K562 (cell line): ENCODE data around the gene ZC3H7B. TPM values are rescaled to one million over a fixed set of nuclear protein-coding genes. Genes with fewer than 3 reads are reported as not detected.

Experiments used
- AFF1 ChIP-seq, 2 experiments: fragments of 450-650 bp; IDR thresholded peaks; 2 replicates each; pipeline ENCODE4 v1.6.1; 2018; ENCODE audit warnings: mild to moderate bottlenecking in 2 of 2, low read depth in 1 of 2; ENCODE audit not compliant: partially characterized antibody in 2 of 2
- BRD9 ChIP-seq: fragments of 450-650 bp; IDR thresholded peaks from 2 replicates; pipeline ENCODE4 v1.6.1; 2018; ENCODE audit warnings: low read depth; ENCODE audit not compliant: partially characterized antibody
- CBFA2T3 ChIP-seq: fragments of 450-650 bp; IDR thresholded peaks from 2 replicates; pipeline ENCODE4 v1.6.1; 2017
- CGGBP1 ChIP-seq: fragments of 250-450 bp; sonication (Bioruptor Pico); IDR thresholded peaks from 2 replicates; pipeline ENCODE4 v1.9.0; 2021; ENCODE audit warnings: mild to moderate bottlenecking
- CREM ChIP-seq: IDR thresholded peaks from 2 replicates; pipeline ENCODE4 v1.6.1; 2014; ENCODE audit warnings: antibody characterized with exemption, low read depth
- GABPB2 ChIP-seq: fragments of 250-450 bp; sonication (Bioruptor Pico); conservative IDR thresholded peaks from 2 replicates; pipeline ENCODE4 v1.5.1; 2021; ENCODE audit warnings: mild to moderate bottlenecking
- JUN ChIP-seq, 2 experiments: sonication (generic) in 1 of 2; formaldehyde crosslinking in 1 of 2; IDR thresholded peaks; 2 replicates each; pipeline versions ENCODE4 v1.6.1 to v1.8.0; 2012 to 2022; ENCODE audit warnings: borderline replicate concordance in 2 of 2, mild to moderate bottlenecking in 2 of 2, improper control_type of control experiment in 1 of 2, low read depth in 1 of 2, low read length in 1 of 2, missing genetic modification reagents in 1 of 2
- L3MBTL2 ChIP-seq: fragments of 450-650 bp; IDR thresholded peaks from 2 replicates; pipeline ENCODE4 v1.6.1; 2016; ENCODE audit warnings: mild to moderate bottlenecking, moderate library complexity
- MAZ ChIP-seq, 2 experiments: fragments of 450-650 bp in 1 of 2; sonication (generic) in 1 of 2; formaldehyde crosslinking; IDR thresholded peaks in 1 of 2; conservative IDR thresholded peaks in 1 of 2; 2 replicates each; pipeline versions ENCODE4 v1.4.0 to v1.5.0; 2020; ENCODE audit warnings: mild to moderate bottlenecking in 1 of 2, missing genetic modification reagents in 1 of 2
- NR1H2 ChIP-seq: sonication (generic); formaldehyde crosslinking; IDR thresholded peaks from 2 replicates; pipeline ENCODE4 v1.4.0; 2020; ENCODE audit warnings: mild to moderate bottlenecking, missing genetic modification reagents
- POLR3G ChIP-seq: IDR thresholded peaks from 2 replicates; pipeline ENCODE4 v1.6.1; 2011; ENCODE audit not compliant: insufficient read length, insufficient replicate concordance; ENCODE audit errors: extremely low read depth
- PRMT5 ChIP-seq: sonication (generic); formaldehyde crosslinking; IDR thresholded peaks from 2 replicates; pipeline ENCODE4 v1.5.0; 2020; ENCODE audit warnings: missing genetic modification reagents
- RNF2 ChIP-seq: sonication (generic); IDR thresholded peaks from 2 replicates; pipeline ENCODE4 v1.6.1; 2016
- RUNX1 ChIP-seq: sonication (generic); IDR thresholded peaks from 2 replicates; pipeline ENCODE4 v1.6.1; 2016; ENCODE audit warnings: antibody characterized with exemption, low read depth
- TFAP4 ChIP-seq: sonication (generic); formaldehyde crosslinking; IDR thresholded peaks from 2 replicates; pipeline ENCODE4 v1.8.0; 2022; ENCODE audit warnings: missing genetic modification reagents, mild to moderate bottlenecking, moderate library complexity, borderline replicate concordance
- UBTF ChIP-seq, 2 experiments: IDR thresholded peaks; 2 replicates each; pipeline ENCODE4 v1.6.1; 2012; ENCODE audit warnings: improper control_type of control experiment in 2 of 2, low read depth in 2 of 2, low read length in 2 of 2, borderline replicate concordance in 1 of 2
- ZBTB9 ChIP-seq: fragments of 450-650 bp; formaldehyde crosslinking; IDR thresholded peaks from 2 replicates; pipeline ENCODE4 v1.4.0; 2020; ENCODE audit warnings: mild to moderate bottlenecking, moderate library complexity
- ZFX ChIP-seq: sonication (generic); formaldehyde crosslinking; IDR thresholded peaks from 2 replicates; pipeline ENCODE4 v1.8.0; 2022; ENCODE audit warnings: mild to moderate bottlenecking, missing genetic modification reagents, moderate library complexity
- ZNF589 ChIP-seq: fragments of 200-800 bp; sonication (Bioruptor generic); IDR thresholded peaks from 2 replicates; pipeline ENCODE4 v1.6.1; 2016; ENCODE audit warnings: low read depth, missing genetic modification characterization, missing compliant biosample characterization
- ZNF707 ChIP-seq: fragments of 250-450 bp; sonication (Bioruptor Pico); conservative IDR thresholded peaks from 2 replicates; pipeline ENCODE4 v1.8.0; 2022; ENCODE audit warnings: inconsistent platforms, mild to moderate bottlenecking, moderate library complexity
- polyA plus RNA-seq, 8 experiments: library from polyadenylated mRNA; depleted of rRNA in 4 of 8; stranded (reverse) in 5 of 8; unstranded in 3 of 8; fragments of >200 nt; fragmentation: Nextera tagmentation in 2 of 8; fragmentation: Illumina TruSeq in 1 of 8; extraction: Ambion mirVana in 2 of 8; extraction: Trizol in 1 of 8; gene quantifications; 2 replicates each; pipeline versions ENCODE4 v1.2.1 to v1.2.3, GENCODE V29; 2011 to 2014; ENCODE audit warnings: inconsistent platforms in 1 of 8, missing spikeins in 1 of 8
- total RNA-seq, 7 experiments: library from RNA; depleted of rRNA in 6 of 7; stranded (reverse); fragments of >200 nt in 6 of 7; fragmentation: Illumina TruSeq in 2 of 7; extraction: Trizol in 2 of 7; gene quantifications; 2 replicates each; pipeline versions ENCODE4 v1.2.1 to v1.2.3, GENCODE V29; 2011 to 2021; ENCODE audit warnings: low replicate concordance in 1 of 7

Gene ZC3H7B
- total and polyA plus RNA-seq, 9 of the 15 experiments (the other 6 are each of a cell fraction or from before 2014, with no cell fraction given): 0.07 to 49.8 (median 26.8) TPM

GRCh38 chr22:41285441-41285819 lies 15.9 kb upstream of the ZC3H7B start (continued):
- TF ChIP-seq UBTF (IDR thresholded peaks at IDR 0.05; ENCODE audit: borderline replicate concordance in 1 of 2, low read depth in 2 of 2, low read length in 2 of 2) (peak in 1 of 2 experiments; percentile 90; a peak in 2 of 4 replicates), ZNF589 (0 out of 2 replicates have a peak, but pooled peaks have one; percentile 15), GABPB2 (CRISPR knock-in tag) (no peak), AFF1 (IDR thresholded peaks at IDR 0.05; ENCODE audit: low read depth in 1 of 2, partially characterized antibody in 2 of 2) (no peak), CREM (peak; percentile 93), L3MBTL2 (no peak), BRD9 (no peak), PRMT5 (CRISPR knock-in tag) (no peak), ZFX (CRISPR knock-in tag) (peak; percentile 90), ZNF707 (CRISPR knock-in tag) (no peak), RUNX1 (no peak), MAZ (CRISPR knock-in tag; conservative IDR thresholded peaks at IDR 0.05 in 1 of 2, IDR thresholded peaks at IDR 0.05 in 1 of 2) (peak in 1 of 2 experiments; percentile 59; a peak in 1 of 4 replicates), JUN (IDR thresholded peaks at IDR 0.05; ENCODE audit: borderline replicate concordance, low read depth, low read length) (peak; percentile 67), JUN (CRISPR knock-in tag; IDR thresholded peaks at IDR 0.05; ENCODE audit: borderline replicate concordance) (no peak), CBFA2T3 (no peak), RNF2 (no peak), NR1H2 (no peak), POLR3G (no peak), TFAP4 (CRISPR knock-in tag) (no peak; the same call in 1 of the 2 replicates), ZBTB9 (CRISPR knock-in tag) (no peak), CGGBP1 (CRISPR knock-in tag) (no peak)
